K562 (cell line): ENCODE measurements around the gene OR10G2. TPM values are rescaled to one million over a fixed set of nuclear protein-coding genes. Genes with fewer than 3 reads are reported as not detected.
A peak's percentile ranks its signal among the peaks of the same experiment; 100 is the strongest.

ENCODE experiments used
- ATAC-seq: fragments of 200-7000 bp; cut with Tn5 transposase; 3 replicates; pipeline ENCODE4 v1.9.1; 2020; ENCODE audit warnings: moderate library complexity
- BruUV-seq: library from RNA; stranded (reverse); fragments of 400-500 nt; replicated peaks from 2 replicates; lab custom pipeline; 2021; lab: Mats Ljungman, UMichigan
- CTCF ChIA-PET: fragments of 300-600 bp; formaldehyde crosslinking; extraction: SDS; loops from one replicate; lab custom pipeline; 2021; ENCODE audit warnings: low intra/inter-chr PET ratio; lab: Yijun Ruan, JAX
- POLR2A ChIA-PET: fragments of 300-600, 350-650 bp; sonication (Branson Sonifier 250); formaldehyde crosslinking; extraction: SDS; loops from one replicate; lab custom pipeline; 2021; ENCODE audit warnings: antibody characterized with exemption, inconsistent platforms; lab: Yijun Ruan, JAX
- DNase-seq, 4 experiments: peaks; one replicate each; pipeline versions ENCODE4 v3.0.0 to v3.0.0-alpha.2; 2011 to 2018; ENCODE audit warnings: low spot score in 3 of 4, mixed read lengths in 3 of 4; ENCODE audit errors: extremely low read depth in 1 of 4
- FAIRE-seq: peaks from 2 replicates; lab custom pipeline; 2011; peaks lifted over from hg19 to GRCh38; lab: Jason Lieb, UNC
- H2AFZ ChIP-seq: 2 replicates; pipeline ENCODE4 v1.6.0; 2011; ENCODE audit warnings: low read depth, low read length, control low read depth, inconsistent platforms
- H3K27ac ChIP-seq: fragments of 200-600 bp; 3 replicates; pipeline ENCODE4 v1.8.0; 2011; ENCODE audit warnings: low read depth, mild to moderate bottlenecking, control low read depth, inconsistent platforms, low read length, moderate library complexity, mixed read lengths; ENCODE audit errors: extremely low read depth
- H3K27me3 ChIP-seq, 2 experiments: fragments of 300-600 bp in 1 of 2; 2 replicates in 1 of 2; 3 replicates in 1 of 2; pipeline versions ENCODE4 v1.6.0 to v1.8.0; 2011; ENCODE audit warnings: inconsistent platforms in 2 of 2, low read length in 2 of 2, mild to moderate bottlenecking in 1 of 2, mixed read lengths in 1 of 2, moderate library complexity in 1 of 2; ENCODE audit not compliant: control insufficient read depth in 2 of 2, insufficient read depth in 2 of 2
- H3K36me3 ChIP-seq: fragments of 300-600 bp; 3 replicates; pipeline ENCODE4 v1.8.0; 2011; ENCODE audit warnings: mild to moderate bottlenecking, low read length, inconsistent platforms; ENCODE audit not compliant: control insufficient read depth, insufficient read depth
- H3K4me1 ChIP-seq, 2 experiments: fragments of 200-600 bp in 1 of 2; replicated peaks in 1 of 2; 2 replicates in 1 of 2; 3 replicates in 1 of 2; pipeline versions ENCODE4 v1.5.1 to v1.8.0; 2011; ENCODE audit warnings: inconsistent platforms in 2 of 2, low read length in 2 of 2, mild to moderate bottlenecking in 1 of 2, mixed read lengths in 1 of 2, moderate library complexity in 1 of 2; ENCODE audit not compliant: control insufficient read depth in 2 of 2, insufficient read depth in 2 of 2
- H3K4me2 ChIP-seq: 2 replicates; pipeline ENCODE4 v1.6.1; 2011; ENCODE audit warnings: low read length, control low read depth, inconsistent platforms, mixed read lengths; ENCODE audit not compliant: insufficient read depth
- H3K4me3 ChIP-seq: fragments of 200-600 bp; sonication (generic), shearing (Covaris generic); 2 replicates; pipeline ENCODE4 v1.5.1; 2016; ENCODE audit warnings: control low read depth, inconsistent platforms
- H3K79me2 ChIP-seq: fragments of 200-600 bp; 3 replicates; pipeline ENCODE4 v1.8.0; 2011; ENCODE audit warnings: low read length, inconsistent platforms; ENCODE audit not compliant: control insufficient read depth, insufficient read depth
- H3K9ac ChIP-seq, 2 experiments: 2 replicates each; pipeline versions ENCODE4 v1.6.0 to v1.6.1; 2011; ENCODE audit warnings: low read depth in 2 of 2, low read length in 2 of 2, control low read depth in 1 of 2, inconsistent platforms in 1 of 2, mild to moderate bottlenecking in 1 of 2, mixed read lengths in 1 of 2; ENCODE audit not compliant: insufficient read depth in 1 of 2
- H3K9me1 ChIP-seq: one replicate; pipeline ENCODE4 v1.6.0; 2011; ENCODE audit warnings: inconsistent platforms, mild to moderate bottlenecking, low read length, moderate library complexity; ENCODE audit not compliant: control insufficient read depth, insufficient read depth
- H3K9me3 ChIP-seq: replicated peaks from 2 replicates; pipeline ENCODE4 v1.5.1; 2011; ENCODE audit warnings: low read depth, low read length, inconsistent platforms; ENCODE audit not compliant: control insufficient read depth, insufficient read depth
- H4K20me1 ChIP-seq: replicated peaks from 2 replicates; pipeline ENCODE4 v1.6.1; 2011; ENCODE audit warnings: low read length, inconsistent platforms, mixed read lengths; ENCODE audit not compliant: control insufficient read depth, insufficient read depth
- BCL6 ChIP-seq: fragments of 250-450 bp; sonication (Bioruptor Pico); IDR thresholded peaks from 2 replicates; pipeline ENCODE4 v1.4.0; 2020
- KDM4B ChIP-seq, 2 experiments: fragments of 450-650 bp in 1 of 2; sonication (generic) in 1 of 2; IDR thresholded peaks; 2 replicates each; pipeline ENCODE4 v1.6.1; 2016 to 2017; ENCODE audit warnings: borderline replicate concordance in 2 of 2, antibody characterized with exemption in 1 of 2, low read depth in 1 of 2, mild to moderate bottlenecking in 1 of 2
- MAFF ChIP-seq: IDR thresholded peaks from 2 replicates; pipeline ENCODE4 v1.6.1; 2012; ENCODE audit warnings: low read length, improper control_type of control experiment
- MAFK ChIP-seq: IDR thresholded peaks from 2 replicates; pipeline ENCODE4 v1.6.1; 2011; ENCODE audit warnings: low read length, improper control_type of control experiment
- NCOR1 ChIP-seq: fragments of 450-650 bp; IDR thresholded peaks from 2 replicates; pipeline ENCODE4 v1.6.1; 2016; ENCODE audit warnings: mild to moderate bottlenecking, moderate library complexity
- NFE2 ChIP-seq: IDR thresholded peaks from 2 replicates; pipeline ENCODE4 v1.6.1; 2014; ENCODE audit warnings: antibody characterized with exemption, low read depth
- PHTF2 ChIP-seq: fragments of 250-450 bp; sonication (Bioruptor Pico); IDR thresholded peaks from 2 replicates; pipeline ENCODE4 v1.5.0; 2021; ENCODE audit warnings: mild to moderate bottlenecking
- SMARCA5 ChIP-seq: fragments of 450-650 bp; IDR thresholded peaks from 2 replicates; pipeline ENCODE4 v1.6.1; 2016
- SMARCB1 ChIP-seq: IDR thresholded peaks from 2 replicates; pipeline ENCODE4 v1.6.1; 2011; ENCODE audit warnings: improper control_type of control experiment, low read depth; ENCODE audit not compliant: insufficient read length
- STAT5A ChIP-seq: IDR thresholded peaks from 2 replicates; pipeline ENCODE4 v1.6.1; 2012; ENCODE audit warnings: low read length, inconsistent platforms, borderline replicate concordance
- ZNF316 ChIP-seq: fragments of 450-650 bp; IDR thresholded peaks from 2 replicates; pipeline ENCODE4 v1.6.1; 2016
- WGBS: fragments of 100-300 bp; shearing (Covaris generic); methylation state at CpG from one replicate; pipeline ENCODE4 v1.1.6; 2016; ENCODE audit warnings: low coverage, mixed read lengths; ENCODE audit not compliant: insufficient coverage; ENCODE audit errors: missing lambda C conversion rate; 5-methylcytosine and 5-hydroxymethylcytosine counted together
- in situ Hi-C: fragments of 300-500 bp; cut with MboI; formaldehyde crosslinking; loops from 4 replicates; pipeline ENCODE4 v1.15.0; 2018; ENCODE audit warnings: inconsistent platforms, mixed read lengths
- intact Hi-C: fragments of 100-400 bp; cut with micrococcal nuclease; formaldehyde crosslinking; loops from 2 replicates; pipeline ENCODE4 v1.14.2; 2022
- polyA plus RNA-seq, 8 experiments: library from polyadenylated mRNA; depleted of rRNA in 4 of 8; stranded (reverse) in 5 of 8; unstranded in 3 of 8; fragments of >200 nt; fragmentation: Nextera tagmentation in 2 of 8; fragmentation: Illumina TruSeq in 1 of 8; extraction: Ambion mirVana in 2 of 8; extraction: Trizol in 1 of 8; gene quantifications; 2 replicates each; pipeline versions ENCODE4 v1.2.1 to v1.2.3, GENCODE V29; 2011 to 2014; ENCODE audit warnings: inconsistent platforms in 1 of 8, missing spikeins in 1 of 8
- total RNA-seq, 7 experiments: library from RNA; depleted of rRNA in 6 of 7; stranded (reverse); fragments of >200 nt in 6 of 7; fragmentation: Illumina TruSeq in 2 of 7; extraction: Trizol in 2 of 7; gene quantifications; 2 replicates each; pipeline versions ENCODE4 v1.2.1 to v1.2.3, GENCODE V29; 2011 to 2021; ENCODE audit warnings: low replicate concordance in 1 of 7
- TF ChIP-seq, protein P1 (sequence below): fragments of 450-650 bp; conservative IDR thresholded peaks from 2 replicates; pipeline ENCODE4 v1.6.1; 2016; ENCODE audit warnings: missing genetic modification characterization, low read depth, mild to moderate bottlenecking, control low read depth, missing compliant biosample characterization
- TF ChIP-seq, protein P2 (sequence below): fragments of 250-450 bp; sonication (Bioruptor Pico); IDR thresholded peaks from 2 replicates; pipeline ENCODE4 v1.5.0; 2020; ENCODE audit warnings: mild to moderate bottlenecking, borderline replicate concordance

OR10G2 gene
- total and polyA plus RNA-seq, 9 of the 15 experiments (the other 6 are each of a cell fraction or from before 2014, with no cell fraction given): not detected

DNA sequence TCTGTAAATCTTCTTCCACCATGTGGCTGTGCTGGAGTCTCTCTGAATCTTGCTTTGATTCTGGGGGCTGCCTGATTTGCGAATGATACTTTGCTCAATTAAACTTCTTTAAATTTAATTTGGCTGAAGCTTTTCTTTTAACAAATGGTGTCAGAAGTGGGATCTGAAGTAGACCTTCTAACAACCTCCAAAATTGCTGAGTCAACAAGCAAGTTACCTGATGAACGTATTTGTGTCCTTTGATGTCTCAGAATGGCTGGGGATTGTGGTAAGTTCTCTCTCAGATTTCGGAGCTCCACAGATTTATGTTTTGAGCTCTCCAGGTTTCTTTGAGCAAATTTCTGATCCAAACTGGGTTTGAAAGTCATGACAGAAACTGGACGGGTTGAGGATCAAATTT is 40.8 kb upstream of the OR10G2 start:
- TF ChIP-seq ZNF316 (peak; percentile 59), SMARCA5 (no peak), MAFF (peak; percentile 43), MAFK (peak; percentile 49)
- ATAC-seq: no peak
- H3K9ac ChIP-seq: no peak overlapping the region
- H2AFZ ChIP-seq: no peak overlapping the region
- DNase-seq: no peak
- ChIA-PET CTCF (no interaction called here), POLR2A (no interaction called here)
- 4% methylated on average over 4 of the region's 4 CpGs for whole genome bisulfite sequencing
- no TSS peak for BruUV-seq
- H4K20me1 ChIP-seq: no peaks in the 10 kb centered on the region
- no peaks in the 10 kb centered on the region for H3K79me2 ChIP-seq
- no peak overlapping the region for H3K4me2 ChIP-seq
- peaks cover 0 to 5% of the 10 kb centered on the region in 2 experiments; a peak in 1 of 5 replicates for H3K27me3 ChIP-seq
- no peak overlapping the region for H3K4me3 ChIP-seq
- H3K9me1 ChIP-seq: no peaks in the 10 kb centered on the region
- intact Hi-C loops (no loop called here), in situ Hi-C loops (no loop called here)
- H3K27ac ChIP-seq: no peak overlapping the region
- H3K9me3 ChIP-seq: no peaks in the 10 kb centered on the region
- no peaks in the 10 kb centered on the region for H3K36me3 ChIP-seq
- no peak for FAIRE-seq
- no peaks in the 10 kb centered on the region for H3K4me1 ChIP-seq

DNA sequence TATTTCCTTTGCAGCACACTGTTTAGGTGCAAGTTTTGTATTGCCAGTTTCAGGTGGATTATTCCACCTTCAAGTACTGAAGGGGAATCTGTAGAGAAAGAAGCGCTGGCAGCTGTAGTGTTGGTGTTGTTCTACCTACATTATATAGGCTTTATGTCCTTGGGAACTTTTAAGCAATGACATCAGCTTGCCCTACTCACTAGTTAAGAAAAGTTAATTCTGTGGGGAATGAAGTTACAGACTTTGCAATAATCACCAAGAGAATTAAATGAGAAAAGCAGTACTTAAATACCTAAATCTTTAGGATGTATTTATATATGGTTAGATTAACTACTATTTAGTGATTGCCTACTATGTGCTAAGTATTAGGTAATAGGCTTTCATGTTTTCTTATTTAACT is 39.0 kb upstream of the OR10G2 start, which contains the start of gene OR4E1:
TSS of gene OR4E1 (minus strand) at position 101 of the 400 bp plus-strand sequence. CDS start 2,883 bp downstream, outside the sequence.
- H3K4me2 ChIP-seq: no peak within 1 kb of the TSS
- ATAC-seq (no peak), DNase-seq (no peak), FAIRE-seq (no peak)
- H3K27ac ChIP-seq: no peak within 1 kb of the TSS
- no peaks in the 10 kb centered on the region for H3K9me1 ChIP-seq
- ChIA-PET CTCF (no interaction called here), POLR2A (no interaction called here)
- no peaks in the 10 kb centered on the region for H3K36me3 ChIP-seq
- no peaks in the 10 kb centered on the region for H3K4me1 ChIP-seq
- 0% methylated on average over 1 of the region's 1 CpG for WGBS
- no peak within 1 kb of the TSS for H3K9ac ChIP-seq
- peaks cover 0 to 10% of the 10 kb centered on the region in 2 experiments; a peak in 2 of 5 replicates for H3K27me3 ChIP-seq
- in situ Hi-C loops (no loop called here), intact Hi-C loops (no loop called here)
- H3K4me3 ChIP-seq: no peak within 1 kb of the TSS
- no peaks in the 10 kb centered on the region for H3K79me2 ChIP-seq
- no TSS peak for BruUV-seq
- no peaks in the 10 kb centered on the region for H4K20me1 ChIP-seq
- no peak within 1 kb of the TSS for H2AFZ ChIP-seq
- no peaks in the 10 kb centered on the region for H3K9me3 ChIP-seq
- TF ChIP-seq NFE2 (no peak), STAT5A (no peak), BCL6 (no peak), KDM4B (IDR thresholded peaks at IDR 0.05; ENCODE audit: borderline replicate concordance in 2 of 2, low read depth in 1 of 2) (no peak), PHTF2 (no peak), SMARCB1 (no peak), NCOR1 (no peak)
- TF ChIP-seq, protein P1, sequence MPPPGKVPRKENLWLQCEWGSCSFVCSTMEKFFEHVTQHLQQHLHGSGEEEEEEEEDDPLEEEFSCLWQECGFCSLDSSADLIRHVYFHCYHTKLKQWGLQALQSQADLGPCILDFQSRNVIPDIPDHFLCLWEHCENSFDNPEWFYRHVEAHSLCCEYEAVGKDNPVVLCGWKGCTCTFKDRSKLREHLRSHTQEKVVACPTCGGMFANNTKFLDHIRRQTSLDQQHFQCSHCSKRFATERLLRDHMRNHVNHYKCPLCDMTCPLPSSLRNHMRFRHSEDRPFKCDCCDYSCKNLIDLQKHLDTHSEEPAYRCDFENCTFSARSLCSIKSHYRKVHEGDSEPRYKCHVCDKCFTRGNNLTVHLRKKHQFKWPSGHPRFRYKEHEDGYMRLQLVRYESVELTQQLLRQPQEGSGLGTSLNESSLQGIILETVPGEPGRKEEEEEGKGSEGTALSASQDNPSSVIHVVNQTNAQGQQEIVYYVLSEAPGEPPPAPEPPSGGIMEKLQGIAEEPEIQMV (tag): no peak
- TF ChIP-seq, protein P2, sequence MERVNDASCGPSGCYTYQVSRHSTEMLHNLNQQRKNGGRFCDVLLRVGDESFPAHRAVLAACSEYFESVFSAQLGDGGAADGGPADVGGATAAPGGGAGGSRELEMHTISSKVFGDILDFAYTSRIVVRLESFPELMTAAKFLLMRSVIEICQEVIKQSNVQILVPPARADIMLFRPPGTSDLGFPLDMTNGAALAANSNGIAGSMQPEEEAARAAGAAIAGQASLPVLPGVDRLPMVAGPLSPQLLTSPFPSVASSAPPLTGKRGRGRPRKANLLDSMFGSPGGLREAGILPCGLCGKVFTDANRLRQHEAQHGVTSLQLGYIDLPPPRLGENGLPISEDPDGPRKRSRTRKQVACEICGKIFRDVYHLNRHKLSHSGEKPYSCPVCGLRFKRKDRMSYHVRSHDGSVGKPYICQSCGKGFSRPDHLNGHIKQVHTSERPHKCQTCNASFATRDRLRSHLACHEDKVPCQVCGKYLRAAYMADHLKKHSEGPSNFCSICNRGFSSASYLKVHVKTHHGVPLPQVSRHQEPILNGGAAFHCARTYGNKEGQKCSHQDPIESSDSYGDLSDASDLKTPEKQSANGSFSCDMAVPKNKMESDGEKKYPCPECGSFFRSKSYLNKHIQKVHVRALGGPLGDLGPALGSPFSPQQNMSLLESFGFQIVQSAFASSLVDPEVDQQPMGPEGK (CRISPR knock-in tag): no peak
